ENCODE results near the gene RNF145. TPM values are rescaled to one million over a fixed set of nuclear protein-coding genes. Genes with fewer than 3 reads are reported as not detected.

RNF145 gene
- total RNA-seq, 2 donors from 2014 or later: 38.6 to 50.5 TPM

GRCh38 chr5:159156426-159157238, 52.7 kb downstream of the RNF145 start:
- intact Hi-C loops (cut with DNase I): loop anchor here (5.0 to 10.0 kb wide), 3 partner anchors 51 to 828 kb away; partner anchors contain the start of genes RNF145 and UBLCP1
- TF ChIP-seq POLR2A (IDR thresholded peaks at IDR 0.05): no peak
- TF ChIP-seq POLR2AphosphoS5 (IDR thresholded peaks at IDR 0.05): peak; percentile 69
- TF ChIP-seq CTCF (IDR thresholded peaks at IDR 0.05): peak; percentile 82 to 95 (median 86)
- Histone ChIP-seq H3K36me3 (peaks cover 0 to 4% of the 10 kb centered on the region in 2 donors), H3K9me3 (no peaks in the 10 kb centered on the region), H3K4me3 (no peak overlapping the region), H3K27ac (no peak overlapping the region), H3K4me1 (replicated peaks) (no peaks in the 10 kb centered on the region), H3K27me3 (replicated peaks; ENCODE audit: insufficient read depth) (no peaks in the 10 kb centered on the region)
- WGBS: 38% methylated on average over 6 of the region's 6 CpGs
- peak; percentile 68 for DNase-seq (ENCODE audit: low spot score)

- Histone ChIP-seq H3K9me3 (no peaks in the 10 kb centered on the region), H3K36me3 (peaks cover 0 to under 1% of the 10 kb centered on the region in 2 donors), H3K4me1 (replicated peaks) (no peaks in the 10 kb centered on the region), H3K4me3 (no peak overlapping the region), H3K27ac (no peak overlapping the region), H3K27me3 (replicated peaks; ENCODE audit: insufficient read depth) (no peaks in the 10 kb centered on the region)
- TF ChIP-seq POLR2A (IDR thresholded peaks at IDR 0.05): no peak
- TF ChIP-seq CTCF (IDR thresholded peaks at IDR 0.05): no peak
- no peak for TF ChIP-seq POLR2AphosphoS5 (IDR thresholded peaks at IDR 0.05)
- WGBS: 88% methylated on average over 2 of the region's 2 CpGs
- intact Hi-C loops (cut with DNase I): loop anchor here (5.0 to 10.0 kb wide), 3 partner anchors 51 to 829 kb away; partner anchors contain the start of genes RNF145 and UBLCP1
- no peak for DNase-seq (ENCODE audit: low spot score)
These were observed 53.4 kb downstream of the RNF145 start for GRCh38 chr5:159155960-159156359.

- H3K9me3 ChIP-seq: no peaks in the 10 kb centered on the region
- TF ChIP-seq POLR2AphosphoS5 (IDR thresholded peaks at IDR 0.05) (no peak), CTCF (IDR thresholded peaks at IDR 0.05) (no peak), POLR2A (IDR thresholded peaks at IDR 0.05) (no peak)
- H3K4me1 ChIP-seq (replicated peaks): no peaks in the 10 kb centered on the region
- WGBS: 65% methylated on average over 2 of the region's 2 CpGs
- H3K27me3 ChIP-seq (replicated peaks; ENCODE audit: insufficient read depth): no peaks in the 10 kb centered on the region
- intact Hi-C loops (cut with DNase I): loop anchor here (10.0 kb wide), 1 partner anchor 832 kb away; no protein-coding TSS in a partner anchor
- no peak overlapping the region for H3K4me3 ChIP-seq
- DNase-seq (ENCODE audit: low spot score): no peak
- no peaks in the 10 kb centered on the region for H3K36me3 ChIP-seq
- H3K27ac ChIP-seq: no peak overlapping the region
These were observed 56.5 kb downstream of the RNF145 start for GRCh38 chr5:159152876-159153275.

- Histone ChIP-seq H3K4me1 (replicated peaks) (no peaks in the 10 kb centered on the region), H3K4me3 (no peak overlapping the region), H3K36me3 (no peaks in the 10 kb centered on the region), H3K27me3 (replicated peaks; ENCODE audit: insufficient read depth) (no peaks in the 10 kb centered on the region), H3K9me3 (no peaks in the 10 kb centered on the region), H3K27ac (no peak overlapping the region)
- intact Hi-C loops (cut with DNase I): no loop called here
- WGBS: 92% methylated on average over 7 of the region's 7 CpGs
- no peak for TF ChIP-seq CTCF (IDR thresholded peaks at IDR 0.05)
- TF ChIP-seq POLR2A (IDR thresholded peaks at IDR 0.05): no peak
- no peak for TF ChIP-seq POLR2AphosphoS5 (IDR thresholded peaks at IDR 0.05)
- DNase-seq (ENCODE audit: low spot score): no peak
These were observed 60.3 kb downstream of the RNF145 start for GRCh38 chr5:159149085-159149484.

GRCh38 chr5:159147976-159148375, 61.4 kb downstream of the RNF145 start:
- no peak for DNase-seq (ENCODE audit: low spot score)
- no peaks in the 10 kb centered on the region for H3K27me3 ChIP-seq (replicated peaks; ENCODE audit: insufficient read depth)
- H3K9me3 ChIP-seq: no peaks in the 10 kb centered on the region
- intact Hi-C loops (cut with DNase I): no loop called here
- H3K36me3 ChIP-seq: no peaks in the 10 kb centered on the region
- no peak for TF ChIP-seq POLR2AphosphoS5 (IDR thresholded peaks at IDR 0.05)
- TF ChIP-seq CTCF (IDR thresholded peaks at IDR 0.05): no peak
- no peak for TF ChIP-seq POLR2A (IDR thresholded peaks at IDR 0.05)
- no peaks in the 10 kb centered on the region for H3K4me1 ChIP-seq (replicated peaks)
- H3K4me3 ChIP-seq: no peak overlapping the region
- WGBS: 70% methylated on average over 1 of the region's 1 CpG
- no peak overlapping the region for H3K27ac ChIP-seq

Measured in prostate gland (tissue), 2 donors.